Measurements from ENCODE around the gene BECN2. TPM values are rescaled to one million over a fixed set of nuclear protein-coding genes. Genes with fewer than 3 reads are reported as not detected.

The BECN2 gene
- polyA plus RNA-seq, 1 donor from 2014 or later = not detected

DNA sequence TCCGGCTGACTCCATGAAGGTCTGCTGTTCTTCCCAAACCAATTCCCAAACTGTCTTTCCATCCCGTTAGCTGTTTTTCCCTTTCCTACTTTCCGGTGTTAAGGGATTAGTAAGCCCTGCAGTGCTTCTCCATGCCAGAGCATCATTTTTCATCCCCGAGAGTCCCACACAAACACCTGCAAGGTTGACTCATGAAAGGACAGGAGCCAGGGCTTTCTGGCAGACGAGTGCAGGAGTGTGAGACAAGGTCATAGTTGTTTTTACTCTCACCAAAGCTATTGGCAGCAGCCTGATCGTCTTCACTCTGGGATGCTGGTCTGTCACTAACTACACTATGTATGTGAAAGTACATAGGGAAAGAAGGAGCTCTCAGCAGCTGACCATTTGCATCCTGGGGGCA lies 10.2 kb upstream of the BECN2 start:
- Histone ChIP-seq H3K9me3 (ENCODE audit: low read length) (no peaks in the 10 kb centered on the region), H3F3A (ENCODE audit: insufficient read depth, low read length, poor library complexity, severe bottlenecking) (no peaks in the 10 kb centered on the region), H3K27me3 (ENCODE audit: insufficient read depth, low read depth, low read length) (no peaks in the 10 kb centered on the region), H3K9ac (ENCODE audit: low read length) (no peak overlapping the region), H3K79me2 (replicated peaks; ENCODE audit: insufficient read depth, low read length) (no peaks in the 10 kb centered on the region), H3K27ac (ENCODE audit: low read length) (no peak overlapping the region), H4K20me1 (ENCODE audit: insufficient read depth) (no peaks in the 10 kb centered on the region), H3K4me3 (ENCODE audit: low read length) (no peak overlapping the region), H3K9me2 (ENCODE audit: insufficient read depth, low read length) (no peaks in the 10 kb centered on the region), H3K4me2 (ENCODE audit: low read length) (no peak overlapping the region), H3K36me3 (ENCODE audit: insufficient read depth, low read length) (no peaks in the 10 kb centered on the region), H2AFZ (ENCODE audit: low read depth, low read length) (no peak overlapping the region)
- TF ChIP-seq EZH2 (IDR thresholded peaks at IDR 0.05; ENCODE audit: borderline replicate concordance, insufficient read depth, low read length, poor library complexity, severe bottlenecking) (no peak), SMC3 (conservative IDR thresholded peaks at IDR 0.05; ENCODE audit: poor library complexity) (no peak), POLR2AphosphoS5 (IDR thresholded peaks at IDR 0.05) (no peak)
- TF ChIP-seq, protein P1, sequence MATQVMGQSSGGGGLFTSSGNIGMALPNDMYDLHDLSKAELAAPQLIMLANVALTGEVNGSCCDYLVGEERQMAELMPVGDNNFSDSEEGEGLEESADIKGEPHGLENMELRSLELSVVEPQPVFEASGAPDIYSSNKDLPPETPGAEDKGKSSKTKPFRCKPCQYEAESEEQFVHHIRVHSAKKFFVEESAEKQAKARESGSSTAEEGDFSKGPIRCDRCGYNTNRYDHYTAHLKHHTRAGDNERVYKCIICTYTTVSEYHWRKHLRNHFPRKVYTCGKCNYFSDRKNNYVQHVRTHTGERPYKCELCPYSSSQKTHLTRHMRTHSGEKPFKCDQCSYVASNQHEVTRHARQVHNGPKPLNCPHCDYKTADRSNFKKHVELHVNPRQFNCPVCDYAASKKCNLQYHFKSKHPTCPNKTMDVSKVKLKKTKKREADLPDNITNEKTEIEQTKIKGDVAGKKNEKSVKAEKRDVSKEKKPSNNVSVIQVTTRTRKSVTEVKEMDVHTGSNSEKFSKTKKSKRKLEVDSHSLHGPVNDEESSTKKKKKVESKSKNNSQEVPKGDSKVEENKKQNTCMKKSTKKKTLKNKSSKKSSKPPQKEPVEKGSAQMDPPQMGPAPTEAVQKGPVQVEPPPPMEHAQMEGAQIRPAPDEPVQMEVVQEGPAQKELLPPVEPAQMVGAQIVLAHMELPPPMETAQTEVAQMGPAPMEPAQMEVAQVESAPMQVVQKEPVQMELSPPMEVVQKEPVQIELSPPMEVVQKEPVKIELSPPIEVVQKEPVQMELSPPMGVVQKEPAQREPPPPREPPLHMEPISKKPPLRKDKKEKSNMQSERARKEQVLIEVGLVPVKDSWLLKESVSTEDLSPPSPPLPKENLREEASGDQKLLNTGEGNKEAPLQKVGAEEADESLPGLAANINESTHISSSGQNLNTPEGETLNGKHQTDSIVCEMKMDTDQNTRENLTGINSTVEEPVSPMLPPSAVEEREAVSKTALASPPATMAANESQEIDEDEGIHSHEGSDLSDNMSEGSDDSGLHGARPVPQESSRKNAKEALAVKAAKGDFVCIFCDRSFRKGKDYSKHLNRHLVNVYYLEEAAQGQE (IDR thresholded peaks at IDR 0.05; ENCODE audit: borderline replicate concordance) = no peak

DNA sequence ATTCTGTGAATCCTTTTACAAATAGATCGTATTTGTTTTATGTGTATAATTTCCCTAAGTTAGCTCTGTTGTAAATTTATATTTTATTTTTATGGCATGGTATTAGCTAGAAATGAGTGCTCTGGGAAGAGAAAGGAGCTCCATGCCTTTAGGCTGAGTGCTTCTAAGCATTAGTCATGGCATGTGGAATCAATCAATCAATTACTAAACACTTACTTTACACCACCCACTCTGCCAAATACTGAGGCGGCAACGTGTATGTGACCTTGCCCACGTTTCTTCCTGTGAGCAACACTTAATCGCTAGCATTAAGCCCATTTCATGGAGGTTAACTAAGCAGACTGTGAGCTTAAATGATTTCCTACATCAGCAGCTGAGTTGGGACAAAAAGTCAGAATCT lies 7.2 kb upstream of the BECN2 start:
- Histone ChIP-seq H3K9me3 (ENCODE audit: low read length) (no peaks in the 10 kb centered on the region), H3K27me3 (ENCODE audit: insufficient read depth, low read depth, low read length) (no peaks in the 10 kb centered on the region), H3K36me3 (ENCODE audit: insufficient read depth, low read length) (no peaks in the 10 kb centered on the region), H3K4me2 (ENCODE audit: low read length) (no peak overlapping the region), H3K9me2 (ENCODE audit: insufficient read depth, low read length) (no peaks in the 10 kb centered on the region), H3F3A (ENCODE audit: insufficient read depth, low read length, poor library complexity, severe bottlenecking) (no peaks in the 10 kb centered on the region), H3K4me3 (ENCODE audit: low read length) (no peak overlapping the region), H3K9ac (ENCODE audit: low read length) (no peak overlapping the region), H4K20me1 (ENCODE audit: insufficient read depth) (no peaks in the 10 kb centered on the region), H3K79me2 (replicated peaks; ENCODE audit: insufficient read depth, low read length) (no peaks in the 10 kb centered on the region), H2AFZ (ENCODE audit: low read depth, low read length) (no peak overlapping the region), H3K27ac (ENCODE audit: low read length) (no peak overlapping the region)
- TF ChIP-seq RAD21 (conservative IDR thresholded peaks at IDR 0.05) = no peak
- TF ChIP-seq, protein P2, sequence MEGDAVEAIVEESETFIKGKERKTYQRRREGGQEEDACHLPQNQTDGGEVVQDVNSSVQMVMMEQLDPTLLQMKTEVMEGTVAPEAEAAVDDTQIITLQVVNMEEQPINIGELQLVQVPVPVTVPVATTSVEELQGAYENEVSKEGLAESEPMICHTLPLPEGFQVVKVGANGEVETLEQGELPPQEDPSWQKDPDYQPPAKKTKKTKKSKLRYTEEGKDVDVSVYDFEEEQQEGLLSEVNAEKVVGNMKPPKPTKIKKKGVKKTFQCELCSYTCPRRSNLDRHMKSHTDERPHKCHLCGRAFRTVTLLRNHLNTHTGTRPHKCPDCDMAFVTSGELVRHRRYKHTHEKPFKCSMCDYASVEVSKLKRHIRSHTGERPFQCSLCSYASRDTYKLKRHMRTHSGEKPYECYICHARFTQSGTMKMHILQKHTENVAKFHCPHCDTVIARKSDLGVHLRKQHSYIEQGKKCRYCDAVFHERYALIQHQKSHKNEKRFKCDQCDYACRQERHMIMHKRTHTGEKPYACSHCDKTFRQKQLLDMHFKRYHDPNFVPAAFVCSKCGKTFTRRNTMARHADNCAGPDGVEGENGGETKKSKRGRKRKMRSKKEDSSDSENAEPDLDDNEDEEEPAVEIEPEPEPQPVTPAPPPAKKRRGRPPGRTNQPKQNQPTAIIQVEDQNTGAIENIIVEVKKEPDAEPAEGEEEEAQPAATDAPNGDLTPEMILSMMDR (IDR thresholded peaks at IDR 0.05; ENCODE audit: poor library complexity, severe bottlenecking) = no peak
- TF ChIP-seq EP300 (conservative IDR thresholded peaks at IDR 0.05; ENCODE audit: poor library complexity, severe bottlenecking) = no peak
- TF ChIP-seq, protein P1 (IDR thresholded peaks at IDR 0.05; ENCODE audit: borderline replicate concordance) = no peak
- TF ChIP-seq TAF1 (IDR thresholded peaks at IDR 0.05; ENCODE audit: low read depth) = no peak

Data from neural cell (in vitro differentiated cells).